GM04503 (cell line): Measurements from ENCODE around the gene CCDC61.

Experiments used
- DNase-seq: peaks from one replicate; pipeline ENCODE4 v3.0.0-alpha.2; 2012; ENCODE audit warnings: low read depth

Gene CCDC61

DNA sequence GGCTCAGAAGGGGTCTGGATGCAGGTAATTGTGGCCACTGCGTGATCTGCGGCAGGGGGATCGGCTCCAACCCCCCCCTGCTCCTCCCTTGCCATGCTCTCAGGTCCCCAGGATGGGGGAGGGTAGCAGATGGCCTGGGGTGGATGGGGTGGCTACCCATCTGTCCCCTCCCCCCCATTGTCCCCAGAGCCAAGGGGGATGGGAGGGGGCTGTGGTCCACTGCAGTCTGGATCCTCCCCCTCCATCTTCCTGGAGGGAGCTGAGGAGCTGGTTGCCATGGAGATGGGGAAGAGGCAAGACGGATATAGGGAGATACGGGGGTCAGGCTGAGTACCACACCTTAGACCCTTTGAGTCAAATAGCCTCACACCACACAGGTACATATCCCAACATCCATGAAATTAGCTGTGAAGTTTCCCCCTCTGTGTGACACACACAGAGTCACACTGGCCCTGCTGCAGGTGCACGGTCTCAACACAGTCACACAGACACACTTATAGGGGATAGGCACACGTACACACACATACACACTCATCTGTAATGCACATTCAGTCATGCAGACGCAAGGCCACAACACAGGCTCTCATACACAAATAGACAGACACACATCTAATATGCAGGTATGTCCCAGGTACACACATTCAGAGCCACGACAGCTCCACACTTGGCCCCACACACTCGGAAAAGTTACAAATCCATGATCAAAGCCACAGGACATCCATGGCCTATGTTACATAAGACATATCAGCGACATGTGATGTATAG is 19.8 kb upstream of the CCDC61 start:
- DNase-seq, result no peak

DNA sequence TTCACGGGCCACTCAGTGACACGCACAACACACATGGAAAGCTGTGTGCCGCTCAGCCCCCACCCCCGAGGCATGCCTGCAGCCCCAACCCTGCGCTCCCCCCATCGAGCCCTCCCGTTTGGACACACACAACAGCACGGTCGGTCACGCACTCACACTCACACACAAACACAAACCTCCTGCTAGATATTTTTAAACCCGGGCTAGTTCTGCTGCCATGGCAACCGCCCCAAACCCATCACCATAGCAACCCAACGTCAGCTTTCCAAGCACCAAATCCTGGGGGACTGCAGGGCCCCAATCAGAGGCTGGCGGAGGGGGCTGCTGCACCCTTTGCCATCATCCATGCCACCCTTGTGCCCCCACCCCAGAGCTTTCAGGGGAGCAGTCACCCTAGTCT is 19.1 kb upstream of the CCDC61 start:
- DNase-seq, result no peak

DNA sequence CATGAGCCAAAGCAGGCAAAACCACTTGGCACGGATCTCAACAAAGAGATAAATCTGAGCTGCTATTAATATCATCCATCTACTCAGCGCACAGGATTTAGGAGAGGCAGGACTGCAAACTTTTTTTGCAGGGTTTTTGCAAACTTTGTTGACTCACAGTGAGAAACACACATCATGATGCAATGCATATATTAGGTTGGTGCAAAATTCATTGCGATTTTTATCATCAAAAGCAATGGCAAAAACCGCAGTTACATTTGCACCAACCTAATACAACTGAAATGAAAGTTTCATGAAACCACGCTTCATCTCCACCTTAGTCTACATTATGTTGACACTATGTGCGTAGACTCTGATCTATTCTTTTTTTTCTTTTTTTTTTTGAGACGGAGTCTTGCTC is 17.1 kb upstream of the CCDC61 start:
- DNase-seq, result no peak

DNA sequence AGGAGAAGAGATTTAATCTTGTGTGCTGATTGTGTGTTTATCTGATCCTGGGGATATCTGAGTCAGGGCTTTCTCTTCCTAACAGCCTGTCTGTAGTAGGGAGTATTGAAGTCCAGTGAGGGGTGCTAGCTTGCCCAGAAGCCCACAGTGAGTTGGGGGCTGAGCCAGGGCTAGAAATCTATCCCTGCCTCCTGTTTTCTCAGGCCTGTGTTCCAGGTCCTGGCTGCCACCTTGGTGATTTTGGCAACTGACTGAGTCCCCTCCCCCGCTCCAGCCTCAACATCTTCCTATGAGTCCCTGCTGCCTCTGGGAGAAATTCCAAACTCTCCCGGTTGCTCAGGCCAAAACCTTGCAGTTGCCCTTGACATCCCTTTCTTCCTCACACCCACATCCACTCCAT is 13.9 kb upstream of the CCDC61 start:
- no peak for DNase-seq

DNA sequence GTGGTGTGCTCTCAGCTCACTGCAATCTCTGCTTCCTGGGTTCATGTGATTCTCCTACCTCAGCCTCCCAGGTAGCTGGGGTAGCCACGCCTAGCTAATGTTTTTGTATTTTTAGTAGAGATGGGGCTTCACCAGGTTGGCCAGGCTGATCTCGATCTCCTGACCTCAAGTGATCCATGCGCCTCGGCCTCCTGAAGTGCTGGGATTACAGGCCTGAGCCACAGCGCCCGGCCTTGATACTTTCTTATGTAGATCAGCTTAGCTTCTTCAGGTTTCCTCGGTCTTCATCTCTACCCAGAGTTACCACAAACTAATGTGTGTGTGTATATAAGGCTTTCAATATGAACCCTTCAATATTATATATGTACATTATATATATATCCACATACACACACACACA is 9.9 kb upstream of the CCDC61 start:
- no peak for DNase-seq

DNA sequence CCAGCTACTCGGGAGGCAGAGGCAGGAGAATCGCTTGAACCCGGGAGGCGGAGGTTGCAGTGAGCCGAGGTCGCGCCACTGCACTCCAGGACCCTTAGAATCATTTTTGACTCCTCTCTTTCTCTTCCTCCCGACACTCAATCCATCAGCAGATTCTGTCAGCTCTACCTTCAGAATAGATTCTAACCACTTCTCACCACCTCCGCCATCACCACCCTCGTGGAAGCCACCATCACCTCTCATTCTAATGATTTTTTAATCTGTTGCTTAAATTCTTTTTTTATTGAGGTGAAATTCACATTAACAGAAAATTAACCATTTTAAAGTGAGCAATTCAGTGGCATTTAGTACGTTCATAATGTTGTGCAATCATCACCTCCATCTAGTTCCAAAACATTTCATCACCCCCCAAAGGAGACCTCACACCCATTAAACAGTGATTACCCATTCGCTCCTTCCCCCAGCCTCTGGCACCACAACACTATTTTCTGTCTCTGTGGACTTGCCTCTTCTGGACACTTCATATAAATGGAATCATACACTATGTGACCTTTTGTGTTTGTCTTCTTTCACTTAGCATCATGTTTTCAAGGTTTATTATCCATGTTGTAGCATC is 5.0 kb upstream of the CCDC61 start:
- DNase-seq, result no peak

DNA sequence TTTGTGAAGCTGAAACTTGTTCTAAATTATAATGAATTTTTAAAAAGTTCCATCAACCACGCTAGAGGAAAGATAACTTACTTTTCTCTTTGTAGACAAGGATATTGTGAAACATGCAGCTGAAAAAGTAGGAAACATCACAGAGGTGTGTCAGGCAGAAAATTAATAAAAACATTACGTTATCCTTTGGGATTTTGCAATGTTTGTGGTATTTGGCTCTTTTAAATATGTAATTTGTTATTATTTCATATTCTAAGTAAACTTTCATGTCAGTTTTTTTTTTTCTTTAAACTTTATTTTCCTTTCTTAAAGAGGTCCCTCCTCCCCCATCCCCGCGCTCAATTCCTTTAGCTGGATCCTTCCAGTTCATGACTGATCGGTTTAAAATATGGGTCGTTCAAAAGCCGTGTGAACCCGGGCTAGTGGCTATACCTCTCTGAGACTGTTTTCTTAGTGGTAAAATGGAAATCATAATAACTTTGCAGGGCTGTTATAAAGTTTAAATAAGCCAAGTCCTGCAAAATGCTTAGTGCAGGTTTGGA is 740 bp upstream of the CCDC61 start:
- no peak for DNase-seq

DNA sequence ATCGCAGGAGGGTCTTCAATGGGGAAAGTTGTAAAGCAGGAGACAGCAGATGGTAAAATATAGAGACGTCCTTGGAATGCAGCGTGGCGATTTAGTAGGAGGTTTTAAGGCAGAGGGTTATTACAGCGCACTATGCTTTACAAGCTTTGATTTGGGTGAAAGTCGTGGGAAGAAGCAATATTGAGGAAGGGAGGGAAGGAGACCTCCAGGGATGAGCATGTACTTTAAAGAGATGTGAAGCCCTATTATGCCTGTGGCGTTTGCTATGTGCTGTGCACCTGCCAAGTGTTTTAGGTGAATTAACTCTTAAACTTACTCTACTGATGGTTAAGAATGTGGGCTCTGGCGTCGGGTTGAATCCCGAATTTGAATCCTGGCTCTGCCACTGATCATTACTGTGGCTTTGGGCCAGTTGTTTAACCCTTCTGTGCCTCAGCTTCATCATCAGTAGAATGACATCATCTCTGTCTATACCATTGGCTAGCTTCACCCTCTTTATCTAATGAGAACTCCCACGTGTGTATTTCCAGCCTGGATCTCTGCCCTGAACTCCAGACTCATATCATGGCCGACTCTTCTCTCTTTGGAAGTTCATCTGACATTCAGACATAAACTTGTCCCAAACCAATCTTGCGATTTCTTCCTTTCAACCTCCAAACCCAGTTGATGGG is 583 bp downstream of the CCDC61 start:
- no peak for DNase-seq

DNA sequence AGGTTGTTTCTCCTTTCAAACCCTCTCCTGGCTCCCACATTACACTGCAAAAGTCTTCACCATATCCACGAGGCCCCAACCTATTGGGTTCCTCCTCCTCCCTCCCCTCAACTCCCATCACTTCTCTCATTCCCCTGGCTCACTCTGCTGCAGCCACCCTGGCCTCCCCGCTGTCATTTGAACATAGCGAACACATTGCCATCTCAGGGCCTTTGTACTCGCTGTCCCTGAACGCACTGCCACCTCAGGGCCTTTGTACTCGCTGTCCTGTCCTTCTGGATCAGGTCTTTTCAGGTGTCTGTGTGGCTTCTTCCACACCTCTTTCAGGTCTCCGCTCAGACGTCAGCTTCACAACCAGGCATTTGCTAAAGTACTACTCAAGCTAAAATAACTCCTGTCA is 1.7 kb downstream of the CCDC61 start:
- no peak for DNase-seq

DNA sequence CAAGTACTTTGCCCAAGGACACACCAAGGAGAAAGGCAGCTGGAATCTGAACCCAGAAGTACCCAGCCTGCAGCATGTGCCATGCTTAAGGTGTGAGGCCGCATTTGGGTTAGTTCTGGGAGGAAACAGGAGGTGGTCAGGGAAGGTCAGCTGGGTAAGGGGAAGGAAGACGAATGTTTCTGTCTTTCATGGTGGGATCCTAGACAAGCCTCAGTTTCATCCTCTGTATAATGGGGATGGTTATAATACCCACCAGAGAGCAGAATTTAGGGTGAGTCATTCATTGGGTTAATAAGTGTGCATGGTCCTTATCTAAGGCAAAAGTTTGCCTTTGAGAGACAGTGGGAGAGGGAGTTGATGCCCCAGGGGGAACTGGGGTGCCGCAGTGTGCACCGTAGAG is 3.6 kb downstream of the CCDC61 start:
- no peak for DNase-seq

DNA sequence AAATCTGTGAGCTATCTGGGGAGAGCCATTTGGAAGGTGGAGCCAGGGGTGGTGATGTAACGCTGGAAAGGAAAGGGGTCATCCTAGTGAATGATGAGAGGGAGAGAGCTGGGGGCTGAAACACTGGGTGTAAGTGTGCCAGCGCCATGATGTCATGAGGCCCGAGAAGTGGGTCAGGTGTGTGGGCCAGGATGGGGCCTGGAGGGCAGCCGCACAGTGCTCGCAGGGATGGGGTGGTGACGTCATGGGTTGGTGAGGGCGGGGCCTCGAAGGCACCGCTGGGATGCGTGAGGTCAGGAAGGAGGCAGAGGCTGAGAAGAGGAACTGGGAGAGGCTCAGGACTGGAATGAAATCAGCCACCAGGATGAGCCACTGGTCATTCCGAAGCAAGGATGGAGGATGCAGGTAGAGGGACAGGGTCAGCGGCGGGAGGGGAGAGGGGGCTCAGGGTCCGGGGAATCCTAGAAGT is 4.4 kb downstream of the CCDC61 start:
- no peak for DNase-seq

DNA sequence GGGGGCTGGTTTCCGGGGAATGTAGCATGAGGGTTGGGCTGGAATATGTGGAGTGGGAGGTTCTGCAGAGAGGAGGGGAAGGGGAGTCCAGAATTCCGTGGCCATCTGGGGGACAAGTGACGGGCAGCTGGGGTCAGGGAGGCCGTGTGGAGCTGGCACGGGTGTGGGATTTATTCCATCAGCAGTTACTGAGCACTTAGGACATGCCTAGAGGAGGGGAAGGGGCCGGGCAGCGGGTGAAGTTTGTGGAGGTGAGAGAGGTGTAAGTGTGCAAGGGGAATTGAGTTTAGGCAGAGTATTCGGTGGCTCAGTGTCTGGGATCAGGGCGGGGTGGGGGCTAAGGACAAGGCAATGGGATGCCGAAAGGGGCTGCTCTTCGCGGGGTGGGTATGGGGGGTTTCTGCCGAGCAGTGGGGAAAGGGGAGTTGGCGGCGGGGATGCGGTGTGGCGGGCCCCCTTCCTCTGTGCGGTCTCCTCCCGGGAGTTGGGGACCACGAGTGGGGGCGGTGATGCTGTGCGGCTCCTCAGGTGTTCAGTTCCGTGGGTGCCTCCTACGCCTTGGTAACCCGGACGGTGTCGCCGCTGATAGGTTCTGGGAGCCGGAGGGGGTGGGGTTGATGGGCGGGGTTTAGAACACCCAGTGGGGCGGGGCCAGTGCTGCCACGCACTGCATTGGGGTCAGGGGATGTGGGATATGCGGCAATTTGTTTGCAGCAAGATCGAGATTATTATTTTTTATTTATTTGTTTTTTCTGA is 5.4 kb downstream of the CCDC61 start:
- DNase-seq, result no peak

DNA sequence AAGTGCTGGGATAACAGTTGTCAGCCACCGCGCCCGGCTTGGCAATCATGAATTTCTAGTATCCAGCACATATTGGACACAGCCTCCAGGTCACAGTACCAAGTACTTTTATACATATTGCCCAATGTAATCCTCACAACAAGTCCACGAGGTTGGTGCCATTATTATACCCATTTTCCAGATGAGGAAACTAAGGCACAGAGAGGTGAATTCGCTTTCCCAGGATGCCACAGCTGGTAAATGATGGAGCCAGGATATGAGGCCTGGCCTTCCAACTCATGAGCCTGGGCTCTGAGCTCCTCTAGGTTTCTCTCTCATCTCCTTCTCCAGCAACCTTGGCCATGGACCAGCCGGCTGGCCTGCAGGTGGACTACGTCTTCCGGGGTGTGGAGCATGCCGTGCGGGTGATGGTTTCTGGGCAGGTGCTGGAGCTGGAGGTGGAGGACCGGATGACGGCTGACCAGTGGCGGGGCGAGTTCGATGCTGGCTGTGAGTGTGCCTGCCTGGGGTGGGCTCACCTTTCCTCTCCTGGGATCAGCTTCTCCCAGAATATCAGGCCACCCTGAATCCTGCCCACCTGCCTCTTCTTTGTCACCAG is 7.5 kb downstream of the CCDC61 start:
- no peak for DNase-seq

DNA sequence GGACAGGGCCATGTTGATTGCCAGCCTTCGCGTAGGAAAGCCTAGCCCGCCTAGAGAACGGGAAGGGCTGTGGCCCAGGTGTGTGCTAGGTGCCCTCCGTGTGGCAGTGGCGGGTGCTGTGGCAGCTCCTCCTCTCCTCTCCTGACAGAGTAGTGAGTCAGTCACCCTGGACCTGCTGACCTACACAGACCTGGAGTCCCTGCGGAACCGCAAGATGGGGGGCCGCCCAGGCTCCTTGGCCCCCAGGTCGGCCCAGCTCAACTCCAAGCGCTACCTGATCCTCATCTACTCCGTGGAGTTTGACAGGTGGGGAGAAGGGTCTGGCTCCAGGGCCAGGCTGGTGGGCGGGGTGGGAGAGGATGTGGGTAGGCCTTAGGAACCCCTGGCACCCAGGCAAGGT is 11.1 kb downstream of the CCDC61 start:
- no peak for DNase-seq

DNA sequence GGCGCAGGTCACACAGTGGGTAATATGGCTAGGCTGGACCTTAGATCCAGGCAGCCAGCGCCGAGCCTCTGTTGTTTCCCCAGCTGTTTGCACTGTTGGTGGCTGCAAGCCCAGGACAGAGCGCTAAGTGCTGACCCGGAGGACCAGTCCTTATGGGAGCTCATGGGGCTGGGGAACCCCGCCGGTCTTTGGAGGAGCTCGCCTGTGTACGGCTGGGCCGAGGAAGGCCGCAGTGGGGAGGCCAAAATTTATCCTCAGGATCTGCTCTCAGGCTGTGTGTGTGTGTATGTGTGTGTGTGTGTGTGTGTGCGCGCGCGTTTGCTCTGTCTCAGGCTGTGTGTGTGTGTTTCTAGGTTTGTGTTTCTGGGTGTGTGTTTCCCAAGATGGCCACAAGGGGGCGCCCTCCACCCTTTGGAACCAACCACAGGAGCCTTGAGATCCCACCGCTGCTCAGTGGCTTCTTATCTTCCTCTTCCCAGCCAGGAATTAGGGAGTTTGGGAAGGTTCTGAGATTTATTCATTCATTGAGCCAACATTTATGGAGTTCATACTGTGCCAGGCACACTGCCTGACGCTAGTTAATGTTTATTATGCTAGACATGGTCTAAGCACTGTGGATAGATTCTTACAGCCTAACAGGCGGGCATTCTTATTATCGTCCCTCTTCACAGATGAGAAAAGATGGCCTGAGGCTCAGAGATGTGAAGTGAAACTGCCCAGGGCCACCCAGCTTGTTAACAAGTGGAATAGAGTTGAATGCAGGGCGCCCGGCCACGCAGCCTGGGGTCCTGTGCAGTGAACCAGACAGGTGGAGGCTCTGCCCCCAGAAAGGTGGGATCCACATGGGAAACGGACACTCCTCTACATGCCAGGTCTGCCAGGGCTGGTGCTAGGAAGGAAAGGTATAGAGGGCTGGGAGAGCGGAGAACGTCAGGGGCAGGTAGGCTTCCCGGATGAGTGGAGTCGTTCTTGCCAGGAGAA is 14.6 kb downstream of the CCDC61 start:
- DNase-seq, result no peak

DNA sequence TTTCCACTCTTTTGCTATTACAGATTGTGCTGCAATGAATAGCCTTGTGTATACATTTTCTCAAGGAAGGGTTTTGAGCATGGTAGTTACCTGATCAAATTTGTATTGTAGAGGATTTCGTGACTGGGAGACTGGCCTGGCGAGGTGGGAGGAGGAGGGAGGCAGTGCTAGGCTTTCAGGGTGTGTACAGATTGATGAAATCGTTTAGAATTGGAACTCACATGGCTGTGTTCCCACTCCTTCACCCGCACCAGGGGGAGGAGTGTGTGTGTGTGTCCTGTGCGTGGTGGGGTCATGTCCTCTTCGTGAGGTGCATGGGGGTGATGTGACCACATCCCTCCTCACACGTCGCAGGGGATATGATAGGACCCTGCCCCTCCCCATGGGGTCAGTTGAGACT is 19.3 kb downstream of the CCDC61 start:
- no peak for DNase-seq

DNA sequence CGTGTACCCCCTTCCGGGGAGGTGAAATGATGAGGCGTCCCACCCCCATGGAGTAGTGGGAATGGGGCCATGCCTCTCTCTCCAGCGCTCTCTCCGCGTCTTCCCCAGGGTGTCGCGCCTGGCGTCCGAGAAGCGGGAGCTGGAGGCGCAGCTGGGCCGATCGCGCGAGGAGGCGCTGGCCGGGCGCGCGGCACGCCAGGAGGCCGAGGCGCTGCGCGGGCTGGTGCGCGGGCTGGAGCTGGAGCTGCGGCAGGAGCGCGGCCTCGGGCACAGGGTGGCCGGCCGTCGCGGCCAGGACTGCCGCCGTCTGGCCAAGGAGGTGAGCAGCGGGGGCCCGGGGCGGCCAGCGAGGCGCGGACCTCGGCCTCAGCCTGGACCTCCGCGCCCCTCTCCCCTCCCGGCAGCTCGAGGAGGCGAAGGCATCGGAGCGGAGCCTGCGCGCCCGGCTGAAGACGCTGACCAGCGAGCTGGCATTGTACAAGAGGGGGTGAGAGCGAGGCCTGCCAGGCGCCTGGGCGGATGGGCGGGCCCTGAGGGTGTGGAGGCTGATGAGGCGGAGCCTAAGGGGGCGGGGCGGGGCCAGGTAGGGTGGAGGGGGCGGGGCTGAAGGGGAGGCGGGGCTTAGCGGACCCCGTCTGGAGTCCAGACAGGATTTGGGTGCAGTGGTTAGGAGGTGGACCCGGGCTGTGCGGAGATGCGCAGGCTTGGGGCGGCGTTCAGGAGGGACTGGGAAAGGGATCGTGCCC is 19.8 kb downstream of the CCDC61 start:
- DNase-seq, result no peak

DNA sequence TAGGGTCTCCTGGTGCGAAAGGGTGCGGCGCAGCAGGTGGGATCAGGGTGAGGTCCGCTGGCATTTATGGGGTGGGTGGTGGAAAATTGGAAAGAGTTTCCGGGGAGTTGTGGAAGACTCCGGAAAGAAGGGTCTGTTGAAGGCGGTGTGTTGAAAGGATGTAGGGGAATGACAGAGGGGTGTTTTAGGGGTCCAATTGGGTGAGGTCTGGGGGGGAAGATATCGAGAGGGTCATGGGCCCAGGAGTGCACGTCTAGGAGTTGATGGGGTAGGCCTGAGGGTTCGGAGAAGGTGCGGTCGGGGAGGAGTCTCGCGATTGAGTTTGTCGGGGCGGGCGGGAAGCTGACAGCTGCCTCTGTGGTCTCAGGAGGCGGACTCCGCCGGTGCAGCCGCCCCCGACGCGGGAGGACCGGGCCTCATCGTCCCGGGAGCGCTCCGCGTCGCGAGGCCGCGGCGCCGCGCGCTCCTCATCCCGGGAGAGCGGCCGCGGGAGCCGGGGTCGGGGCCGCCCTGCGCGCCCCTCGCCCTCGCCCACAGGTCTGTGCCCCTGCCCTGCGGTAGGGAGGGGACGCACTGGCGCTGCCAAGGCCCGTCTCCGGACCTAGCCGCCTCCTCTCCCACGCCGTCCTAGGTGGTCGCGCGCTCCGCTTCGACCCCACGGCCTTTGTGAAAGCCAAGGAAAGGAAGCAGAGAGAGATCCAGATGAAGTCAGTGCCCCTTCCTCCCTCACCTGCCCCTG is 20.6 kb downstream of the CCDC61 start:
- DNase-seq, result no peak

DNA sequence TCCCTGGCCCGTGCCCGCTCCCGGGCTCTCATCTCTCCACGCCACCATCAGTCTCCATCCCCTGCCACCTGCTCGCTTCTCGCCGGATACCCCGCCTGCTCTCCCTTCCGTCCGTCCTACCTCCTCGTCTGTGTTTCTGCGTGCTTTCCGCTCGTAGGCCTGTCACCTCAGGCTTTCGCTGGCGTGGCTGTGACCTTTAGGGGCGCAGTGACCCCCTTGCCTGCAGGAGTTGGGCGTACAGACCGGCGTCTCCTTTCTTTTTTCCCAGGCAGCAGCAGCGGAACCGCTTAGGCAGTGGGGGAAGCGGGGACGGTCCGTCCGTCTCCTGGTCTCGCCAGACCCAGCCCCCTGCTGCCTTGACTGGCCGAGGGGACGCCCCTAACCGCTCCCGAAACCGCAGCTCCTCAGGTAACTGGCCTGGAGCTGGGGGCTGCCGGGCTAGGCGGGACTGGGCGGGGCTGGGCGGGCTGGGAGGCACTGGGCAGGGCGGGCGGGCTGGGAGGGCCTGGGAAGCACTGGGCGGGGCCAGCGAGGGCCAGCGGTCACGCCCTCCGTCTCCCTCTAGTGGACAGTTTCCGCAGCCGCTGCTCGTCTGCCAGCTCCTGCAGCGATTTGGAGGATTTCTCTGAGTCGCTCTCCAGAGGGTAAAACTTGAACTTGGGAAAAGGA is 21.3 kb downstream of the CCDC61 start:
- DNase-seq, result no peak
